TTC549 (cell line): Measurements from ENCODE around the gene TRPM1.

Experiments used
- FAIRE-seq: peaks from 2 replicates; lab custom pipeline; 2012; peaks lifted over from hg19 to GRCh38; lab: Jason Lieb, UNC

The TRPM1 gene

DNA sequence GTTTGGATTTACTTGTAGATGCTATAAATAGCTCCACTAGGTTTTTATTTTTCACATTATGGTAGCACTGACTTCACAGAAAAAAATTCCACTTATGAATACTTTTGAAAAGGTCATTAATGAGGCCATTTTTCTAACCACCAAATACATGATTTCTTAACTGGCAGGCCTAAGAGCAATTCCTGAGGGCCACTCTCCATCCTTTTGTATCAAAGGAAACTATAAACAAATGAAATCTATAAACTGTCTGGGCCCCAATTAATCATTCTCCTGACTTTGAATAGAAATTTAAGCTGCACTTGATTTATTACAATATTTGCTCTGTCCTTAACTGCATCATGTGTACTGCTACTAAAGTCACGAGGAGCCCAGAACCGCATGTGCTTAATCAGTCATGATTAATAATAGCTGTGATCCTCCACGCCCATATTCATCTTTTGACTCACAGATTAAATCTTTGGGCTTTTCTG is 85.0 kb downstream of the TRPM1 start:
- no peak for FAIRE-seq

DNA sequence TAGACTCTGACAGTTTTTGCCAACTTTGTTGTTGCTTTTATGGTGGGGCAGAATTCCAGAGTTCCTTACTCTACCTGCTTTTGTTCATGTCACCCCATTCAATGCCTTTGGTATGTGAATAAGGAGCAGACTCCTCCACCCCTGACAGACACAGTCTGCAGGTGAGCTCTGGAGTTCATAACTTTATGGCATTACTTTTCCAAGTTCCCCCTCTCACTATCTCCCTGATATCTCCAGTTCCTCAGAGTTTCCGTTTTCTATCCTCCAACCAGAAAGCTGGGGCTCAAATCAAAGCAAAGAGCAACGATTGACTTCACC is 87.0 kb downstream of the TRPM1 start:
- FAIRE-seq, result no peak

GRCh38 chr15:31013863-31014607 is 87.5 kb downstream of the TRPM1 start:
- FAIRE-seq, result no peak

DNA sequence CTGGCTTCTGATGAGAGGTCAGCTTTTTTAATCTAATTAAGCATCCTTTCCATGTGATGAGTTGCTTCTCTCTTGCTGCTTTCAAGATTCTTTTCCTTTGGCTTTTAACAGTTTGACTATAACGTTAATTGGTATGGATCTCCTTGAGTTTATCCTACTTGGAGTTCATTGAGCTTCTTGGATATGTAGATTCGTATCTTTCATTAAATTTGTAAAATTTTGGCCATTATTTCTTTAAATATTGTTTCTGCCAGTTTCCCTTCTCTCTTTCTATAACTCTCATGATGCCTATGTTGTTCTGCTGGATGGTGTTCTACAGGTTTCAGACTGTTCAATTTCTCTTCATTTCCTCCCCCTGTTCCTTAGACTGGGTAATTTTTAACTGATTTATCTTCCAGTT is 89.1 kb downstream of the TRPM1 start:
- FAIRE-seq, result no peak

DNA sequence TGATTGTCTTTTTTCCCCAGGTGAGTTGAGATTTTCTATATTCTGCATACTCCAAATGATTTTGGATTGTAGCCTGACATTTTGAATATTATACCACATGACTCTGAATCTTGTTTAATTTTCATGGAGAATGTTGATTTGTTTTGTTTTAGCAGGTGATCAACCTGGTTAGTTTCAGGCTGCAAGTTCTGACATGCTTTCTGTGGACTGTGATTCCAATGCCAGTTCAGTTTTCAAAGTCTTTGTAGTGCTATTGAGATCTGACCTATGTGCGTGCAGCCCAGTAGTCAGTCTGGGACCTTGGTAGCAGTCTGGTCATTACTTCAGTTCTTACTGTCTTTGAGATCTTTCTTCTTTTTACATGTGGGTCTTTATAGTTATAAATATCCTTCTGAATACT is 91.5 kb downstream of the TRPM1 start:
- no peak for FAIRE-seq

GRCh38 chr15:31005660-31006059 is 95.9 kb downstream of the TRPM1 start:
- no peak for FAIRE-seq

DNA sequence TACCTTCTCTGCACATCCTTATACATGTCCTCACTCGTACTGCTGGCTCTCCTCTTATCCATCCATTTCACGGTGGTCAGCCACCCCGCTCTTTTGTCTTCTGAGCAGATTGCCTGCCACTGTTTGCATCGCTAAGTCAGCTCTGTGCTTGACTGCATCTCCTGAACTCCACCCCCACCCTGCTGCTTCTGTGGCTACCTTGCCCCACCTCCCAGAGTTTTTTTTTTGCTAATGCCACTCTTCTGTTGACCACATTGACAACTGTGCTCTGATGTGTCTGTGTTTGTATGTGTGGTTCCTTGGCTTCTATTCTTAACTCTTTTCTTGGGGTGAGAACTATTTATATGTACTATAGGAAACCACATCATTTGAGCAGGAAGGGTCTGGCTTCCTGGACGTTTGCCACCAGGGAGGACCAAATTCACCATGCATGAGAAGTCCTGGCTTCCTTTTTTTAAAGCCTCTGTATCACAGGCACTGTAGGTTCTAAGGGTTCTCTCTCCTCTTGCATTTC is 97.2 kb downstream of the TRPM1 start:
- FAIRE-seq, result no peak

- FAIRE-seq, result no peak
These were observed 99.8 kb downstream of the TRPM1 start for GRCh38 chr15:31001702-31002101.

GRCh38 chr15:30999729-31000128 is 101.8 kb downstream of the TRPM1 start:
- no peak for FAIRE-seq

DNA sequence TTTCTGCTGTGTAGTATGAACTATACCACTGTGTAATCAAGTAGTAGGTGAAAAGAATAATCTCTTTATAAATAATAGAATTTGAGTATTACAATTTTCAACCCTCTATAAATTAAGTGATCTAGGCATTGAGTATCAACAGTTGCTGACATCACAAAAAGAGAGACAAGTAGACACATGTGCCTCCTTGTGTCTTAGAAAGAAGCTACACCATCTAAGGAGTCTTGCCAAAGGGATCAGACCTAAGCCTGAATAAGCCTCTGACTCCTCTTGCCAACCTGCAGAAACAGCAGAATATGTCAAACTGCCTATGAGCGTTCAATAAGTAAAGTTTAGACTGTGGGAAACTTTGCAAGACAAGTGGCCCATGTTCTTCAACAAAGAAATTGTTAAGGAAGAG is 104.3 kb downstream of the TRPM1 start:
- FAIRE-seq, result no peak

DNA sequence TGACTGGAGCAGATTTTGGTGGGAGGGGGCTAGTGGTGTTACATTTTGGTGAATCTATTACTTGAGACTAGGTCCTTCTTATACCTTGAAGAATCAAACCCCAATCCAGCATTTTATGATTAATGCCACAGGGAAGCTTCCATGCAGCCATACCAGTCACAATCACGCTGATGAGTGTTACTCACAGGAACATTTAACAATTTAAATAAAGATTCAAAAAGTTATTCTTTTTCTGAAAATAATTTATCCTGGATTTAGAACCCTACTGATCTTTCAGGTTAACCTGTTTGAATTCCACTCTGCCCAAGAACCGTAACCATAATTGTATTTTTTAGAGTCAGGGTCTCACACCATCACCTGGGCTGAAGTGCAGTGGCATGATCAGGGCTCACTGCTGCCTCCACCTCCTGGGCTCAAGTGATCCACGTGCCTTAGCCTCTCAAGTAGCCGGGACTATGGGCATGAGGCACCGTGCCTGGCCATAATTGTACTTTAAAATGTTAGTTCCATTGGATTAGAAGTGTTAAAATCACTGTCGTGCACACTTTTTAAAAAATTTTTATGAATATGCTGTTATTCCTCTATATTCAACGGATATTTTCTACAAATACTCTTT is 109.2 kb downstream of the TRPM1 start:
- FAIRE-seq, result no peak

- FAIRE-seq, result no peak
These were observed 110.0 kb downstream of the TRPM1 start, which contains the start of gene MTMR10 for GRCh38 chr15:30991255-30992235. TSS of gene MTMR10 (minus strand) at chr15:30991628. CDS start at chr15:30991506, 122 bp downstream.

GRCh38 chr15:30990446-30991254 is 110.9 kb downstream of the TRPM1 start:
- no peak for FAIRE-seq

DNA sequence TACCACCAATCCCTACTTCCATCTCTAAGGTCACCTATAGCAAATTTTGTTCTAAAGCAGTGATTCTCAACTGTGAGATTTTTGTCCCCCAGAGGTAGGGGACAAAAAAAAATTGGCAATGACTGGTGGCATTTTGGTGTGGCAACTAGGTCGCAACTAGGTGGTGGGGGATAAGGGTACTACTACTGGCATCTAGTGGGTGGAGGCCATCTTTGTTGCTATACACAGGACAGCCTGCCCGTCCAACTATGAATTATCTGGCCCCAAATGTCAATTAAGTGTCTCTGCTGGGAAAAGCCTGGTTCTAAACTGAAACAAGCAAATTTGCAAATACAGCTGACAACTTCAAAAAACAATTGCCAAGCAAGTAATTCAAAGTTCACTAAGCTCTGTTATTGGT is 111.5 kb downstream of the TRPM1 start:
- no peak for FAIRE-seq

GRCh38 chr15:30985081-30985531 is 116.4 kb downstream of the TRPM1 start:
- FAIRE-seq, result no peak

DNA sequence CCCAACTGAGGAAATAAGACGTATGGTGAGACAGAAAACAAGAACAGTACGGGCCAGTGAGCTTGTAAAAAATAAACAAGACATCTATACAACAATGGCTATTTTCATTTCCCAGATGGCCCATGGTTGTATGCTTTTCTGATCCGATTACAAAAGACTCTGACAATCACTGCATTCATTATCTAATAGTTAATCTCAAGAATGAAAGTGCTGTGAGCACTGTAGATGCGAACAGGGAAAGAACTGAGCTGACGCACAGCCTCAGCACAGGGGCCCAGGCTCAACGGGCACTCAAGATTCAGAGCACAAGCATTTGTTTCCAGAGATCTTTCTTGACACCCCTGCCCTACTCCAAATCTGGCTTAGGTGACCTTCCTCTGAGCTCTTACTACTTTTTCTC is 117.0 kb downstream of the TRPM1 start:
- FAIRE-seq, result no peak

DNA sequence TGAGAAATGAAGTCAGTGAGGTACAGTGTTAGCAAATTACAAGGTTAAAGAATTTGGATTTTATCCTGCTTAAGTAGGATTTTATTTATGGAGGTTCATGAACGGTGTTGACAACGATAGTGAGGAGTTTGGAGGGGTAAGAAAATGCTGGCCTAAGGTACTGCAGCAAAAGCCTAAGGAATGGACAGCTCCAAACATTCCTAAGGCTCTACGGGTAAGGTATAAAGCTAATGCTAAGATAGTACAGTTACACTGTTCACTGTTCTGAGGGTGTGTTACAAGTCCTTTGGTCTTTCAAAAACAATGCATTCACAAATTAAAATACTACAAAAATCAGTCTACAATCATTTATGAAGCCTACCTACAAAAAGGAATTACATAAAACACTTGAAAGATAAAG is 117.4 kb downstream of the TRPM1 start:
- FAIRE-seq, result no peak

- no peak for FAIRE-seq
These were observed 122.1 kb downstream of the TRPM1 start for GRCh38 chr15:30979457-30979856.

DNA sequence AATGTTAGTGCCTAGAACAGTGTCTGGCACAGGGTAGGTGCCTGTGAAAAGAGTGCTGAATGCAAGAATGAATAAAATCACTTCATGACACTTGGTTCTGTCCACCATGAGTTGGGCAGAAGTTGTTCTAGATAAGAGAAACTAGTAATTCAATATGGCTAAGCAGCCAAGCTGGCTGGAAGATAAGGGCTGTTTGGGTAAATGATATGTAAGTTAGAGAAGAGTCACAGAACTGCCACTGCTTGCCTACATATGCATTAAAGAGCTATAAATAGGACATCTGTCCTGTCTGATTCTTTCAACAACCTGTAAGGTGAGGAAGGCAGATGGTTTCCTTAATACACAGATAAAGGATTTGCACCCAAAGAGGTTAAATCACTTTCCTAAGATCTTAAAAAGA is 123.2 kb downstream of the TRPM1 start:
- no peak for FAIRE-seq

DNA sequence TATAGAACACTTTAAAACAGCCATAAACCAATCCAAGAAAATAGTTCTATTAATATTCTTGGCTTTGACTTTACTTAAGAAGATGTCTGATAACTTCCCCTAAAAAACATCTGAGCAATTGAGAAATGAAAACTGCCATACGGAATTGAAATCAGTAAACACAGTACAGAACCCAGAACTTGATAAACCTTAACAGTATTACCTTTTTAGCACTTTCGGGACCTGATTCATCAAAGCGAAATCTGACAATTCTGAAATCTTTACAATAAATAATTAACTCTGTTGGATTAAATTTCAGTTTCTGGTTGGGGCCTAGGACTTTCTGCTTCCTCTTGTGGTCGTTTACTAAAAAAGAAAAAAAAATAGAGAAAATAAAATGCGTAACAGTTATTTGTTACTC is 127.4 kb downstream of the TRPM1 start:
- FAIRE-seq, result no peak

DNA sequence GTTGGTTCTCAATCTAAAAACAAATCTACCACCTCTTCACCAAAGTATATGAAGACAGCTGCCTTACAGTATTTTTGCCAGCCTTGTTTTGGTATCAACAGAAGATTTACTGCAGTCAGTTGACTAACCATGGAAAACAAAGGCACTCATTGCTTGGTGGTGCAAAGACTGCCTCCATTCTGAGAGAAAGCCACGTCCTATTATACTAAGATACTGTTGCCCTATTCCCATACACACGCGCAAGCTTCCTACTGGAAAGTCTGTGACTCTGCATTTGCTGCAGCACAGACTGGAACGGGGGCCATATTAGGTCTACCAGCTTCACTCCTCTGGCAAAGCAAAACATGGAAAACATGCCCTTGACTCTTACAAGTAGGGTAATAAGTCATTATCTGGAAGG is 128.1 kb downstream of the TRPM1 start:
- FAIRE-seq, result no peak

GRCh38 chr15:30969724-30970123 is 131.8 kb downstream of the TRPM1 start:
- FAIRE-seq, result no peak
